Thoracic aorta (tissue), 2 donors: ENCODE data around the gene HDAC9. TPM values are rescaled to one million over a fixed set of nuclear protein-coding genes. Genes with fewer than 3 reads are reported as not detected.

Experiments
- ATAC-seq: fragments of 150-250 bp; one replicate; pipeline ENCODE4 v1.8.0; 2017; ENCODE audit warnings: low read depth; ENCODE audit not compliant: insufficient number of reproducible peaks, low FRiP score
- DNase-seq: peaks from one replicate; pipeline ENCODE4 v3.0.0-alpha.2; 2020; ENCODE audit warnings: low spot score
- H3K27ac ChIP-seq, 2 donors: fragments of 200-600 bp; sonication (generic); 1 replicate in 1 of 2; 2 replicates in 1 of 2; pipeline ENCODE4 v1.5.1; 2016; ENCODE audit warnings: mild to moderate bottlenecking in 2 of 2, moderate library complexity in 2 of 2
- H3K27me3 ChIP-seq: fragments of 200-600 bp; sonication (generic); replicated peaks from 2 replicates; pipeline ENCODE4 v1.6.0; 2016; ENCODE audit warnings: mild to moderate bottlenecking; ENCODE audit not compliant: insufficient read depth
- H3K36me3 ChIP-seq: fragments of 200-600 bp; sonication (generic); one replicate; pipeline ENCODE4 v1.5.1; 2016
- H3K4me1 ChIP-seq, 2 donors: fragments of 200-600 bp; sonication (generic); 1 replicate in 1 of 2; 2 replicates in 1 of 2; pipeline versions ENCODE4 v1.5.1 to v1.6.0; 2016; ENCODE audit warnings: low read depth in 2 of 2, mild to moderate bottlenecking in 1 of 2; ENCODE audit not compliant: control insufficient read depth in 1 of 2
- H3K4me3 ChIP-seq: fragments of 200-600 bp; sonication (generic); 2 replicates; pipeline ENCODE4 v1.5.1; 2016; ENCODE audit warnings: mild to moderate bottlenecking
- H3K9me3 ChIP-seq: fragments of 200-600 bp; sonication (generic); 2 replicates; pipeline ENCODE4 v1.5.1; 2016
- total RNA-seq, 2 donors: library from RNA; depleted of rRNA; stranded (reverse); fragments of >200 nt; gene quantifications; one replicate each; pipeline versions ENCODE4 v1.1.0 to v1.2.3, GENCODE V29; 2016
- TF ChIP-seq, protein P1 (sequence below): fragments of 200-600 bp; sonication (generic); IDR thresholded peaks from one replicate; pipeline ENCODE4 v1.5.1; 2019; ENCODE audit warnings: antibody characterized with exemption

The HDAC9 gene
- total RNA-seq, 2 donors from 2014 or later, result 64.1 to 81.6 TPM

DNA sequence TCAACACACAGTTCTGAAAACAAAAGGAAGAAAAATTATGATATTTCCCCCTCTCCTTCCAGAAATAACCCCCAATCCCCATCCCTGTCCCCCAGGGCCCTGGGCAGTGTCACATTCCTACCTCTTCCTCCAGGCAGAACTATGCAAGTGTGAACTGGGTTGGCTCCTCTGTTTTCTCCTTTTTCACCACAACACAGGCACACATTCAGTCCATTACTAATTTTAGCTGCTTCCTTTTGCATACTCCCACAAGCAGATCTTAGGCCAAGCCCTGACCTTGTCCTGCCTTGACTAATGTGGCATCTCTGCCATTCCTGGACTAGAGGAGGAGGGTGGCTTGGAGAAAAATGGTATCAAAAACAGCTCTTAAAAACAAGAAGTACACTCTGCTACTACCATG is 208.1 kb downstream of the HDAC9 start:
- Histone ChIP-seq H3K9me3 (no peaks in the 10 kb centered on the region), H3K4me1 (peaks cover 0 to 8% of the 10 kb centered on the region in 2 donors), H3K27ac (no peak overlapping the region), H3K27me3 (no peaks in the 10 kb centered on the region), H3K36me3 (no peaks in the 10 kb centered on the region), H3K4me3 (no peak overlapping the region)
- ATAC-seq (no peak), DNase-seq (no peak)
- TF ChIP-seq, protein P1, sequence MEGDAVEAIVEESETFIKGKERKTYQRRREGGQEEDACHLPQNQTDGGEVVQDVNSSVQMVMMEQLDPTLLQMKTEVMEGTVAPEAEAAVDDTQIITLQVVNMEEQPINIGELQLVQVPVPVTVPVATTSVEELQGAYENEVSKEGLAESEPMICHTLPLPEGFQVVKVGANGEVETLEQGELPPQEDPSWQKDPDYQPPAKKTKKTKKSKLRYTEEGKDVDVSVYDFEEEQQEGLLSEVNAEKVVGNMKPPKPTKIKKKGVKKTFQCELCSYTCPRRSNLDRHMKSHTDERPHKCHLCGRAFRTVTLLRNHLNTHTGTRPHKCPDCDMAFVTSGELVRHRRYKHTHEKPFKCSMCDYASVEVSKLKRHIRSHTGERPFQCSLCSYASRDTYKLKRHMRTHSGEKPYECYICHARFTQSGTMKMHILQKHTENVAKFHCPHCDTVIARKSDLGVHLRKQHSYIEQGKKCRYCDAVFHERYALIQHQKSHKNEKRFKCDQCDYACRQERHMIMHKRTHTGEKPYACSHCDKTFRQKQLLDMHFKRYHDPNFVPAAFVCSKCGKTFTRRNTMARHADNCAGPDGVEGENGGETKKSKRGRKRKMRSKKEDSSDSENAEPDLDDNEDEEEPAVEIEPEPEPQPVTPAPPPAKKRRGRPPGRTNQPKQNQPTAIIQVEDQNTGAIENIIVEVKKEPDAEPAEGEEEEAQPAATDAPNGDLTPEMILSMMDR, result no peak

DNA sequence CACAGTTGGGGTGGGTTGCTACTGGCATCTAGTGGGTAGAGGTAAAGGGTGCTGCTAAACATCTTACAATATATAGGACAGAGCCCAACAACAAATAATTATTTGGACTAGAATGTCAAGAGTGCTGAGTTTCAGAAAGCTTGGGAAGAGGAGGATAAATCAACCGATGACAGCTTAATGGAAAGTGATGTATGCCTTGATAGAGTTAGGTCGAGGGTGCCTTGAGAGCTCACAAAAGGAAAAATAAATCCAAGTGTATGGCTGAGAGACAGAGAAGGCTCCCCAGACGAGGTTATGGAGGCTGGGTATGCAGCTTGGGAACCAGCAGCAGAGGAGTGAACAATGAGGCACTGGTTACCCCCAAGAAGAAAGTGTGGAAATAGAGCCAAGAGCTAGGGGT is 211.1 kb downstream of the HDAC9 start:
- no peak overlapping the region for H3K4me3 ChIP-seq
- TF ChIP-seq, protein P1, result no peak
- ATAC-seq (no peak), DNase-seq (no peak)
- no peaks in the 10 kb centered on the region for H3K27me3 ChIP-seq
- H3K27ac ChIP-seq, result no peak overlapping the region
- no peaks in the 10 kb centered on the region for H3K36me3 ChIP-seq
- no peaks in the 10 kb centered on the region for H3K9me3 ChIP-seq
- H3K4me1 ChIP-seq, result peaks cover 0 to 8% of the 10 kb centered on the region in 2 donors

DNA sequence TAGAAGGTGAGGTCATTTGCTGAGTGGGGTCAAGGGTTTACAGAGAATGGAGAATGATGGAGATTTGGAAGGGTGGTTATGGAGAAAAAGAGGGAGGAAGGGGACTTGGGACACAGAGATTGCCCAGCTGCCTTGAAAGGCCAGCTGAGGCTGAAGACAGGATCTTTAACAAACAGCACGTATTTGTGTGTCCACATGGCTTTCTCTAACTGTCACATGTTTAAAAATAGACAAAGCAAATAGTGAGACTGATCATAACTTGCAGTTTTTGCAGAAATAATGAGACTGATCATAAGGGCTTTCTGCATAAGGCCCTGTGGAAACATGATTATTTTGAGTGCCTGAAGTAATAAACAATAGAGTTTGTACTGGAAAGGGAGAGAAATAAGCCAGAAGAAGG is 212.7 kb downstream of the HDAC9 start:
- Histone ChIP-seq H3K36me3 (no peaks in the 10 kb centered on the region), H3K27me3 (no peaks in the 10 kb centered on the region), H3K4me1 (peaks cover 0 to 8% of the 10 kb centered on the region in 2 donors), H3K27ac (no peak overlapping the region), H3K9me3 (no peaks in the 10 kb centered on the region), H3K4me3 (no peak overlapping the region)
- no peak for DNase-seq
- no peak for ATAC-seq
- TF ChIP-seq, protein P1, result no peak

DNA sequence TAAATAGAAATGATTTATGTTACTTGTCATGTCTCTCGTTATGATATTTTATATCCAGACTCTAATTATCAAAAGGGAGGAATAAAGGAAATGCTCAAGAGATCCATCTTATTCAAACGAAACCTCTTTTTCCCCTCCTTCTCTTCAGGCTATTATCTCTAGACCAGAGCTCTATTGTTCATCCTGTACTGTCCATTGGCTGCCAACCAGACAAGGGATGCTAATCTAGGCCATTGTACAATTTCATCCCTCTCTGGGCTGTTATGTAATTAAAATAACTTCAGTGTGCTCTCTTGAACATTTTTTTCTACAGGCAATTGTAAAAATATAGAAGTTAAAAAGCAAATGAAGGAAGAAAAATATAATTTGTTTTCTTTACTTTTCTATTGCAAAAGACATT is 220.4 kb downstream of the HDAC9 start:
- no peaks in the 10 kb centered on the region for H3K27me3 ChIP-seq
- no peaks in the 10 kb centered on the region for H3K9me3 ChIP-seq
- peaks cover 0 to 4% of the 10 kb centered on the region in 2 donors for H3K4me1 ChIP-seq
- TF ChIP-seq, protein P1, result no peak
- H3K27ac ChIP-seq, result no peak overlapping the region
- DNase-seq (no peak), ATAC-seq (no peak)
- H3K36me3 ChIP-seq, result no peaks in the 10 kb centered on the region
- no peak overlapping the region for H3K4me3 ChIP-seq

DNA sequence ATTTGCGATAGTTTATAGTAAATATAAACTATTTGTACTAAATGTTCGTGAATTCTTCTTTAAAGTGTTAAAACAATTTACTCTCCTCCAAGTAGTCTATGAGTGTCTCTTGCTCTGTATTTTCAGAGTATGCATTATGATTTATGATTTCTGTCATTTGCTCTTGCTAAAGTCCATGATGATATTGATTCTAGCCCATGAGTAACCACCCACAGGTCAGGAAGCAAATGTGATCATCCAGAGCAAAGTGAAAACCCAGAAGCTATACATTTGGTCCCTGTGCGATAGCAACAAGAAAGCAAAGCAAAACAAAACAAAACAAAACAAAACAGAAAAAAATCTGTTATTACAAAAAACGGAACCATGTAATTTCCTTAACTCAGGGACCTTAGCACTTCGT is 225.9 kb downstream of the HDAC9 start:
- no peaks in the 10 kb centered on the region for H3K4me1 ChIP-seq
- DNase-seq, result no peak
- no peaks in the 10 kb centered on the region for H3K36me3 ChIP-seq
- no peak for ATAC-seq
- TF ChIP-seq, protein P1, result no peak
- no peak overlapping the region for H3K27ac ChIP-seq
- no peaks in the 10 kb centered on the region for H3K27me3 ChIP-seq
- no peaks in the 10 kb centered on the region for H3K9me3 ChIP-seq
- H3K4me3 ChIP-seq, result no peak overlapping the region
